IMR-90 (cell line): Measurements from ENCODE around the gene LMAN2. TPM values are rescaled to one million over a fixed set of nuclear protein-coding genes. Genes with fewer than 3 reads are reported as not detected.
A peak's percentile ranks its signal among the peaks of the same experiment; 100 is the strongest.

Source experiments
- ATAC-seq: fragments of 200-7000 bp; cut with Tn5 transposase; 2 replicates; pipeline ENCODE4 v1.9.1; 2020; ENCODE audit warnings: low read depth, mild to moderate bottlenecking, moderate library complexity
- BruUV-seq: library from RNA; stranded (reverse); fragments of 400-500 nt; replicated peaks from 2 replicates; lab custom pipeline; 2021; lab: Mats Ljungman, UMichigan
- CTCF ChIA-PET: fragments of 300-600 bp; formaldehyde crosslinking; extraction: SDS; loops from one replicate; lab custom pipeline; 2021; ENCODE audit warnings: antibody characterized with exemption; lab: Yijun Ruan, JAX
- POLR2A ChIA-PET: fragments of 300-600 bp; sonication (Branson Sonifier 250); formaldehyde crosslinking; loops from one replicate; lab custom pipeline; 2022; ENCODE audit warnings: antibody characterized with exemption; ENCODE audit not compliant: unreplicated experiment; lab: Charles Lee
- DNase-seq: peaks from one replicate; pipeline ENCODE4 v3.0.0; 2013
- H2AFZ ChIP-seq: replicated peaks from 2 replicates; pipeline ENCODE3; 2013; ENCODE audit warnings: low read length, mild to moderate bottlenecking; ENCODE audit not compliant: poor library complexity
- H2AK5ac ChIP-seq: 2 replicates; pipeline ENCODE4 v1.6.1; 2013; ENCODE audit warnings: low read depth, low read length, inconsistent platforms
- H2AK9ac ChIP-seq: replicated peaks from 2 replicates; pipeline ENCODE3; 2013; ENCODE audit warnings: mild to moderate bottlenecking, low read depth, low read length, moderate library complexity; ENCODE audit not compliant: poor library complexity
- H2BK120ac ChIP-seq: 2 replicates; pipeline ENCODE4 v1.6.1; 2013; ENCODE audit warnings: low read depth, low read length, inconsistent platforms
- H2BK15ac ChIP-seq: 3 replicates; pipeline ENCODE4 v1.6.1; 2013; ENCODE audit warnings: low read depth, low read length, inconsistent platforms
- H2BK20ac ChIP-seq: 2 replicates; pipeline ENCODE4 v1.6.1; 2013; ENCODE audit warnings: low read depth, mild to moderate bottlenecking, inconsistent platforms, low read length, moderate library complexity
- H2BK5ac ChIP-seq: 2 replicates; pipeline ENCODE4 v1.6.1; 2013; ENCODE audit warnings: mild to moderate bottlenecking, low read depth, low read length, inconsistent platforms; ENCODE audit not compliant: poor library complexity, severe bottlenecking
- H3K14ac ChIP-seq: replicated peaks from 2 replicates; pipeline ENCODE4 v1.6.1; 2013; ENCODE audit warnings: low read depth, low read length, inconsistent platforms
- H3K18ac ChIP-seq: 2 replicates; pipeline ENCODE4 v1.6.1; 2013; ENCODE audit warnings: low read depth, low read length, control low read depth
- H3K23ac ChIP-seq: 2 replicates; pipeline ENCODE4 v1.6.1; 2013; ENCODE audit warnings: low read depth, low read length, inconsistent platforms
- H3K27ac ChIP-seq: 2 replicates; pipeline ENCODE4 v1.5.1; 2013; ENCODE audit warnings: mild to moderate bottlenecking, control low read depth, low read length; ENCODE audit not compliant: insufficient read depth
- H3K27me3 ChIP-seq: 2 replicates; pipeline ENCODE4 v1.6.1; 2013; ENCODE audit warnings: low read length; ENCODE audit not compliant: control insufficient read depth, insufficient read depth
- H3K36me3 ChIP-seq: 2 replicates; pipeline ENCODE4 v1.6.1; 2013; ENCODE audit warnings: low read length, mixed read lengths; ENCODE audit not compliant: control insufficient read depth, insufficient read depth
- H3K4ac ChIP-seq: 2 replicates; pipeline ENCODE4 v1.6.1; 2013; ENCODE audit warnings: low read depth, low read length, inconsistent platforms
- H3K4me1 ChIP-seq: 2 replicates; pipeline ENCODE4 v1.6.1; 2013; ENCODE audit warnings: low read length, mixed read lengths; ENCODE audit not compliant: control insufficient read depth, insufficient read depth
- H3K4me2 ChIP-seq: 2 replicates; pipeline ENCODE4 v1.6.1; 2013; ENCODE audit warnings: low read depth, mild to moderate bottlenecking, control low read depth, low read length, moderate library complexity
- H3K4me3 ChIP-seq: 2 replicates; pipeline ENCODE4 v1.5.1; 2013; ENCODE audit warnings: low read depth, mild to moderate bottlenecking, control low read depth, low read length, moderate library complexity; ENCODE audit not compliant: insufficient read depth
- H3K56ac ChIP-seq: 2 replicates; pipeline ENCODE4 v1.6.1; 2013; ENCODE audit warnings: low read length, inconsistent platforms; ENCODE audit not compliant: insufficient read depth; ENCODE audit errors: extremely low read depth
- H3K79me1 ChIP-seq, 2 experiments: 2 replicates each; pipeline ENCODE4 v1.6.1; 2013; ENCODE audit warnings: low read length in 2 of 2, inconsistent platforms in 1 of 2, low read depth in 1 of 2
- H3K9ac ChIP-seq: 2 replicates; pipeline ENCODE4 v1.6.1; 2013; ENCODE audit warnings: low read depth, low read length, control low read depth
- H3K9me1 ChIP-seq: 2 replicates; pipeline ENCODE4 v1.6.1; 2013; ENCODE audit warnings: low read length, inconsistent platforms; ENCODE audit not compliant: insufficient read depth
- H3K9me3 ChIP-seq: 2 replicates; pipeline ENCODE4 v1.6.1; 2013; ENCODE audit warnings: low read length; ENCODE audit not compliant: control insufficient read depth, insufficient read depth
- H4K20me1 ChIP-seq: 2 replicates; pipeline ENCODE4 v1.6.1; 2013; ENCODE audit warnings: low read length, inconsistent platforms; ENCODE audit not compliant: insufficient read depth
- H4K5ac ChIP-seq: 2 replicates; pipeline ENCODE4 v1.6.1; 2013; ENCODE audit warnings: mild to moderate bottlenecking, low read depth, low read length, control low read depth
- H4K8ac ChIP-seq, 2 experiments: 2 replicates each; pipeline ENCODE4 v1.6.1; 2013; ENCODE audit warnings: low read depth in 2 of 2, low read length in 2 of 2, control low read depth in 1 of 2, inconsistent platforms in 1 of 2
- H4K91ac ChIP-seq: 2 replicates; pipeline ENCODE4 v1.6.1; 2013; ENCODE audit warnings: low read depth, low read length, inconsistent platforms; ENCODE audit not compliant: insufficient read depth
- CEBPB ChIP-seq: IDR thresholded peaks from 2 replicates; pipeline ENCODE4 v1.6.1; 2012; ENCODE audit warnings: low read depth, low read length, improper control_type of control experiment
- CTCF ChIP-seq: conservative IDR thresholded peaks from 2 replicates; pipeline ENCODE4 v1.5.1; 2012; ENCODE audit warnings: mild to moderate bottlenecking, low read depth, low read length, improper control_type of control experiment
- ELK1 ChIP-seq: fragments of 150-350 bp; IDR thresholded peaks from 2 replicates; pipeline ENCODE4 v1.6.1; 2016; ENCODE audit warnings: low read depth, mild to moderate bottlenecking, low read length, moderate library complexity, borderline replicate concordance
- MAZ ChIP-seq: IDR thresholded peaks from 2 replicates; pipeline ENCODE4 v1.6.1; 2012; ENCODE audit warnings: low read depth, mild to moderate bottlenecking, low read length, improper control_type of control experiment, moderate library complexity, borderline replicate concordance
- WGBS, 2 experiments: methylation state at CpG; one replicate each; pipeline versions ENCODE4 v1.1.5 to v1.1.7; 2013; ENCODE audit warnings: missing lambda C conversion rate in 2 of 2; ENCODE audit not compliant: insufficient read length in 1 of 2; ENCODE audit errors: extremely low coverage in 2 of 2; 5-methylcytosine and 5-hydroxymethylcytosine counted together
- dilution Hi-C: fragments of 300-500 bp; cut with HindIII; formaldehyde crosslinking; loops from one replicate; pipeline ENCODE4 v1.14.3; 2018; ENCODE audit warnings: low sequenced_read_pairs; ENCODE audit not compliant: unreplicated experiment
- in situ Hi-C: fragments of 300-500 bp; cut with MboI; formaldehyde crosslinking; loops from 3 replicates; pipeline ENCODE4 v1.14.3; 2019; ENCODE audit warnings: low sequenced_read_pairs, inconsistent platforms, mixed read lengths
- intact Hi-C: fragments of 100-400 bp; cut with micrococcal nuclease; formaldehyde crosslinking; loops from 2 replicates; pipeline ENCODE4 v1.10.0; 2022
- polyA plus RNA-seq, 3 experiments: library from polyadenylated mRNA; depleted of rRNA; stranded (reverse); fragments of >200 nt; gene quantifications; 2 replicates each; pipeline ENCODE4 v1.2.3, GENCODE V29; 2012; ENCODE audit warnings: low replicate concordance in 1 of 3
- total RNA-seq: library from RNA; depleted of rRNA; stranded (reverse); fragments of >200 nt; gene quantifications from 2 replicates; pipeline ENCODE4 v1.2.3, GENCODE V29; 2012
- TF ChIP-seq, protein P1 (sequence below): fragments of 150-350 bp; IDR thresholded peaks from 2 replicates; pipeline ENCODE4 v1.6.1; 2017; ENCODE audit warnings: mild to moderate bottlenecking, antibody characterized with exemption, low read length, low read depth

Gene LMAN2
- total and polyA plus RNA-seq, 2 of the 4 experiments (the other 2 are of a cell fraction): 253 to 303 TPM

- in situ Hi-C loops: no loop called here
- CTCF ChIA-PET: interaction anchor here (1.6 kb wide), 1 partner anchor 13 kb away, joined by 4 read pairs; no protein-coding TSS in a partner anchor
- WGBS, 2 experiments: no CpG with 5 or more reads among the region's 1 CpG
- Histone ChIP-seq H3K9me1 (peaks cover 3% of the 10 kb centered on the region; the same call in 1 of the 2 replicates), H4K91ac (no peak overlapping the region), H3K9ac (no peak overlapping the region), H3K4me2 (no peak overlapping the region), H2BK15ac (no peak overlapping the region), H4K20me1 (no peaks in the 10 kb centered on the region; the same call in 1 of the 2 replicates), H3K23ac (no peak overlapping the region), H3K36me3 (no peaks in the 10 kb centered on the region), H3K27me3 (peaks cover 18% of the 10 kb centered on the region), H3K9me3 (peaks cover 2% of the 10 kb centered on the region; the same call in 1 of the 2 replicates), H3K79me1 (peaks cover 6% of the 10 kb centered on the region in 2 experiments), H4K8ac (no peak overlapping the region), H2AK9ac (no peak overlapping the region), H3K4me1 (peaks cover under 1% of the 10 kb centered on the region; the same call in 1 of the 2 replicates), H2BK120ac (no peak overlapping the region), H2AK5ac (no peak overlapping the region), H4K5ac (no peak overlapping the region), H3K4ac (no peak overlapping the region), H3K4me3 (no peak overlapping the region), H3K14ac (no peak overlapping the region), H2BK5ac (no peak overlapping the region), H2AFZ (no peak overlapping the region), H3K56ac (no peak overlapping the region), H3K27ac (no peak overlapping the region), H2BK20ac (no peak overlapping the region), H3K18ac (no peak overlapping the region)
- dilution Hi-C loops: no loop called here
- intact Hi-C loops: no loop called here
- DNase-seq (no peak), ATAC-seq (no peak)
- TF ChIP-seq, protein P1, sequence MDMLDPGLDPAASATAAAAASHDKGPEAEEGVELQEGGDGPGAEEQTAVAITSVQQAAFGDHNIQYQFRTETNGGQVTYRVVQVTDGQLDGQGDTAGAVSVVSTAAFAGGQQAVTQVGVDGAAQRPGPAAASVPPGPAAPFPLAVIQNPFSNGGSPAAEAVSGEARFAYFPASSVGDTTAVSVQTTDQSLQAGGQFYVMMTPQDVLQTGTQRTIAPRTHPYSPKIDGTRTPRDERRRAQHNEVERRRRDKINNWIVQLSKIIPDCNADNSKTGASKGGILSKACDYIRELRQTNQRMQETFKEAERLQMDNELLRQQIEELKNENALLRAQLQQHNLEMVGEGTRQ: peak; percentile 73
- TF ChIP-seq ELK1 (no peak), CEBPB (no peak), MAZ (no peak), CTCF (no peak)
- POLR2A ChIA-PET: no interaction called here
- BruUV-seq: no TSS peak
Observed at GRCh38 chr5:177355868-177356168, 4.3 kb upstream of the LMAN2 start.
